Fibroblast of upper back skin (primary cell): ENCODE results near the gene RUNX1.

Experiments used
- DNase-seq: peaks from one replicate; pipeline ENCODE4 v3.0.0-alpha.2; 2013

The RUNX1 gene

DNA sequence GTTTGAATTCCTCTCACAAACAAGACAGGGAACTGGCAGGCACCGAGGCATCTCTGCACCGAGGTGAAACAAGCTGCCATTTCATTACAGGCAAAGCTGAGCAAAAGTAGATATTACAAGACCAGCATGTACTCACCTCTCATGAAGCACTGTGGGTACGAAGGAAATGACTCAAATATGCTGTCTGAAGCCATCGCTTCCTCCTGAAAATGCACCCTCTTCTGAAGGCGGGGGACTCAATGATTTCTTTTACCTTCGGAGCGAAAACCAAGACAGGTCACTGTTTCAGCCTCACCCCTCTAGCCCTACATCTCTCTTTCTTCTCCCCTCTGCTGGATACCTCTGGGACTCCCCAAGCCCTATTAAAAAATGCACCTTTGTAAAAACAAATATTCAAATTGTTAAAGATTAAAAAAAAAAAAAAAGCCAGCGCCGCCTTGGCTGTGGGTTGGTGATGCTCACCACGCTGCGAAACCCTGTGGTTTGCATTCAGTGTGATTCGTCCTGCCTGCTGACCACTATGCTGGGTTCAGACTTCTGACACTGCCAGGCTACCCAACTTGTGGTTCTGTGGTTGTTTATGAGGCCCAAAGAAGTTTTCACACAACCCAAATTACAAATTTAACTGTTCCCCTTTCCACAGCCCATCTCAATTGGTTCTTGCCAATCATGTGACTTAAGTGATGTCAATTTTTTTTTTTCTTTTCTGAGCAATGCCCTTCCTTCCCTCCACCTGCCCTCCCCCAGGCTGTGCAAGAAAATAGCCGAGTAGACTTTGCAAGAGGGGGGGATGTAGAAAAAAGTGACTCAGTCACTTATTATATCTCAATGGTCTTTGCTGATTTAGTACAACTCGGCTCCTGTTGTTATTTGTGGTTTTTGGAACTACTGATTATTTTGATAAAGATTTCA, at the start of gene RUNX1:
TSS of gene RUNX1 (minus strand) at position 597 of the 912 bp plus-strand sequence.
- peak; percentile 78 for DNase-seq

DNA sequence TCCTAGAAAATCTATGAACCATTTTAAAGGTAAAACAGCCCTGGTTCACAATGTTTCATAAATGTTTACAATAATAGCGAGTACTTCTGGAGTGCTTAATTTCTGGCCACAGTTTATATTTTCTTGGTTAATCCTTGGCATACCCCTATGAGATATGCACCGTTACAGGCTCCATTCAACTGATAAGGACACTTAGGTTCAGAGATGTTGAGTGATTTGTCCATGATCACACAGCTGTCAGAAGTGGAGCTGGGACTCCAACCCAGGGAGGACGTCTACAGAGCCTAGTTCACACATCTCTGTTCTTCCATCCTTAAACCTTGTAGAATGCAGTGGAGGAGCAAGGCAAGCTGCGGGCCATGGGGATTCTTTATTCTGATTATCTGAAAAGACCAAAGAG, 48.4 kb upstream of the RUNX1 start:
- no peak for DNase-seq

DNA sequence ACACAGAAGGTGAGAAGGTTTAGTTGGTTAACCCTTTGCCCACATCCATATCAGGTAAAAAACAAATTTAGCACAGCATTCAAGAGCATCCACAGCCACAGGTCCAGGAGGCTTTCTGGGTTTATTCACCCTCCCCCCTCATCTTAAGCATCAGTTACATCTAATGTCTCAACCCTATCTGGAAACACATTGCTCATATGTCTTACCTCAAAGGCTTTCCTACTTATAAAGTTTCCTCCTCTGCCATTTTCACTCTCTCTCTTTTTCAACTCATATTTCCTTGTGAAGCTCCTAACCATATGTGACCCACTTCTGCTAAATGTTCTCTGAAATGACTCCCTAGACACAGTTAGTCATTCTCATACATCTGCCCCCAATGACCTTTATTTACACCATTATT, 47.9 kb upstream of the RUNX1 start:
- DNase-seq: peak; percentile 14

DNA sequence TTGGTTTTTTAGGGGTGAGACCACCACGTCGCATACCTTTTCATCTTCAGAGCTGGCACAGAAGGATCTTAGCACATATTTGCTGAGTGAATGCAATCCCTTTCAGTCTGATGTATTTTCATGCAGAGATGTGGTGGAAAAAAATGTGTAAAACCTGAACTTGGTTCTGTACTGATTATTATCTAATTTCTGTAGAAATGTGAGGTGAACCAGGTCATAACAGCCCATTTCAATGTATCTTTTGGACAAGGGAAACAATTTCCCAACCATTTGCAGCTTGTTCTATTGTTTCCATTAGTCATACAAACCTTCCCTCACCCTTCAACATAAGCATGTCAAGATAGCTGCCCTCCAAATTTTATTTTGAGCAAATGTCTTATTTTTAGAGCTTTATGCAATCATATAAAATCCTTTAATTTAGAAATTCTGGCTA, 46.8 kb upstream of the RUNX1 start:
- peak; percentile 68 for DNase-seq

DNA sequence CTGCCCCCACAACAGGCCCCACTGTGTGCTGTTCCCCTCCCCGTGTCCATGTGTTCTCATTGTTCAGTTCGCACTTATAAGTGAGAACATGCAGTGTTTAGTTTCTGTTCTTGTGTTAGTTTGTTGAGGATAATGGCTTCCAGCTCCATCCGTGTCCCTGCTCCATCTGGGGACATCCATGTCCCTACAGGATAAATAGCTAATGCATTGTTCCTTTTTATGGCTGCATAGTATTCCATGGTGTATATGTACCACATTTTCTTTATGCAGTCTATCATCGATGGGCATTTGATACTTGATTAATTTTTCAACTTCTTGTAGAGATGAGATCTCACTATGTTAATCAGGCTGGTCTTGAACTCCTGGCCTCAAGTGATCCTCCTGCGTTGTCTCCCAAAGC, 44.4 kb upstream of the RUNX1 start:
- DNase-seq: no peak

DNA sequence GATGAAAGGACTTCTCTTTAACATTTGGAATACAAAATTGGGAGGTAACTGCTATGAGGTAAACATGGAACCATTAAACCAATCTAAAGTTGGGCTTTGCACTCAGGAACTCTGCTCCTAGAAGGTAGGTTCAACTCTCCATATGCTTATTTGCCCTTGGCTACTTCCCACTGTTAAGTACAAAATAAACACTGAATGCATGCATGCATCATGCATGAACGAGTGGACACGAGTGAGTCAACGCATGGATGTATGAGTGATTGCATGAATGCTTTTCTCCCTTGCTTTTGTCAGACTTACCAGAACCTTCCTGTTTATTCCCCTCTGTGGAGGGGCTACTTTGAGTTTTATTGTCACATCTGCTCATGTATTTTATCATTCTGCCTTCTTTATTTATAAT, 42.4 kb upstream of the RUNX1 start:
- DNase-seq: no peak

DNA sequence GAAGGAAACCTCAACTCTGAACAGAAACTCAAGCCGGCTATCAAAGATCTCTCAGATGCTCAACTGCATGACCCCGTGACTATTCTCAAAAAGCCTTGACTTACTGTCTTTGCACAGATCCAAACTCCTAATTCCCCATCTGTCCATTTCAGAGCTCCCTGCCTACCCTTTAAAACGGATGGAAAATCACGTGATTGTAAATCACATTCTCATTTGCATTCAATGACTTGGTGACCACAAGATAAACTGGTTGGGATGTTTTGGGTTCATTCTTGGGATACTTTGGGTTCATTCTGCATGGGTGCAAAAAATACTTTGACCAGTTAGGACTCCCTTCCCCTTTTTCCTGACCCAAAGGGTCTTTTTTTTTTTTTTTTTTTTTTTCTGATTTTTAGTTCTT, 41.3 kb upstream of the RUNX1 start:
- no peak for DNase-seq

DNA sequence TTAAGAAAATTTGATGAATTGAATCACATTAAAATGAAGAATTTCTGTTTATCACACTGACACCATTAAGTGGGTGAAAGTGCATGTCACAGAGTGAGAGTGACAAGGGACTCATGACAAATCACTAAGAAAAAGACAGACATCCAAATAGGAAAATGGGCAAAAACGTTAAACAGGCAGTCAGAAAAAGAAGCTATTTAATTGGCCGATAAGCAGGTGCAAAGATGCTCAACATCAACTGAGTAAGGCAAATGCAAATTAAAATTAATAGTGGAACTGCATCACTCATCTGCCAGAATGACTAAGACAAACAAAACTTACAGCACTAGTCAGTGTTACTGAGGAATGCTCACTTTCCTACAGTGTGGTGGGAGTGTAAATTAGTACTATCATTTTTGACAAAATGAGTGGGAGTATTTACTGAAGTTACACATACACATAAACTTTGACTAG, 39.2 kb upstream of the RUNX1 start:
- DNase-seq: peak; percentile 17

DNA sequence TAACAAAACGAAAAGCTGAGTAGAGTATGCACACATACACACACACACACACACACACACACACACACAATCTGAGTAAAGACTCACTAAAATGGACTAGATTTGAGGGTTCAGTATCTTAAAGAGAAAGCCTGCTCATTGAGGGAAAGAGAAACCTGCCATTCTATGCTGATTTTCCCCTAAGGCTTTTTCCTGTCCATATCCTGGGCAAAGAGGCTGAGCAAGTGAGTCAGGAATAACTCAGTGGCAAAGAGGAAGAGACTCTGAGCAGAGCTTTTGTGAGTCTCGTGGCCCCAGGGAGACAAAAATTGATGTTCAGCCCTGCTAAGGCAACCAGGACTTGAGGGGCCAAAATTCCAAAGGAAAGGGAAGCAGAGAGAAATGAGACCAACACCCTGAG, 37.3 kb upstream of the RUNX1 start:
- DNase-seq: peak; percentile 46

DNA sequence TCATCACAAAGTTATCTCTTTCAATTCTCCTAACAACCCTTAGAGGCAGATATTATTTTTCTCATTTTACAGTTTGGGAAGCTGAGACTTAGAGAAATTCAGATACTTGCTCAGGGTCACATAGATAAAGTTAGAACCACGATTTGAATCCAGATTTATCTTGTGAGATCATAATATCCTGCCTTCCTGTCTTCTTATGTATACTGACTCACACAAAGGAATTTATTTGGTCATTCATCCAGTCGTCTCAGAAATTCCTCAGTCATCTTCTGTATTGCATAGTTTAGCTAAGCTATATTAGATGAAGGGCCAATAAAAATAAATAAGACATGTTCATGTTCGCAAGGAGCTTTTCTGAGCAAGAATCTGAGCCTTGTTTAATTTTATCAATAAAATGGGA, 35.8 kb upstream of the RUNX1 start:
- peak; percentile 96 for DNase-seq

DNA sequence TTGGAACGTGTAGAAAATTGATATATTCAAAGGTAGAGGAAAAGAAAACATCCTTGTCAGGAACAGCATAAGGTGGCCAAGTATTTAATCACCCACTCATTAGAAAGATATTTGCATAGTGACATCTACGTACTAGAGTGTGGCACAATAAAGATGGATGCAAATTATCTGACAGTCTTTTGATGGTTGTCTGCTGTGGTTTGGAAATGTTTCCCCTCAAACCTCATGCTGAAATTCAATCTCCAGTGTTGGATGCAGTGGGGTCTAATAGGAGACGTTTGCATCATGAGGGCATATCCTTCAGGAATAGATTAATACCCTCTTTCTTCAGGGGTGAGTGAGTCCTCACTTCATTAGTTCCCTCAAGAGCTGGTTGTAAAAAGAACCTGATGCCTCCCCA, 34.1 kb upstream of the RUNX1 start:
- DNase-seq: peak; percentile 20

DNA sequence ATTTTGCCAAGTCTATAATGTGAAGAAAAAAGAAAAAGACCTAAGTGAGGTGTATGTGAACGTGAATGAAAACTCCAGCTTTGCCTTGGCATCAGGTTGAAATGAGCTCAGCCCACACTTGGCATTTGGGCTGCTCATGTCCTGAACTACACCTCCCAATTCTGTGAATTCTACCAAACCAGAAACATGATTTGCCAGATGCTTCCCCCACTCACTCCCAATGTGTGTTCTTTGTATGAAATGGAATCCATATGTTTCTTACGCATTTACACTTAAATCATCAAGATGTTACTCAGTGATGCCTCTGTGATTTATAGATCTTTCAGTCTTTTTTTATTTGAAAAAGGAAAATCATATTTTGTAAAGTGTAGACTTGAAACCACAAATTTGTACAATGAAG, 32.8 kb upstream of the RUNX1 start:
- peak; percentile 86 for DNase-seq

DNA sequence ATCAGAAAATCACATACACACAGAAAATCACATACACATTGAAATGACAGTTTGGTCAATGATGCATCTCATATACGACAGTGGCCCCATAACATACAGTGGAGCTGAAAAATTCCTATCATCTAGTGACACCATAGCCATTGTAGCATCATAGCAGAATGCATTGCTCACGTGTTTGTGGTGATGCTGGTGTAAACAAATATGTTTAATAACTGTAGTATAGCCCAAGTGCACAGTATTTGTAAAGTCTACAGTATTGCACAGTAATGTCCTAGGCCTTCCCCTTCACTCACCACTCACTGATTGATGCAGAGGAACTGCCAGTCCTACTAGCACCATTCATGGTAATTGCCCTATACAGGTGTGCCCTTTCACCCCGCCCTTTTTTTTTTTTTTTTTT, 30.1 kb upstream of the RUNX1 start:
- DNase-seq: no peak

DNA sequence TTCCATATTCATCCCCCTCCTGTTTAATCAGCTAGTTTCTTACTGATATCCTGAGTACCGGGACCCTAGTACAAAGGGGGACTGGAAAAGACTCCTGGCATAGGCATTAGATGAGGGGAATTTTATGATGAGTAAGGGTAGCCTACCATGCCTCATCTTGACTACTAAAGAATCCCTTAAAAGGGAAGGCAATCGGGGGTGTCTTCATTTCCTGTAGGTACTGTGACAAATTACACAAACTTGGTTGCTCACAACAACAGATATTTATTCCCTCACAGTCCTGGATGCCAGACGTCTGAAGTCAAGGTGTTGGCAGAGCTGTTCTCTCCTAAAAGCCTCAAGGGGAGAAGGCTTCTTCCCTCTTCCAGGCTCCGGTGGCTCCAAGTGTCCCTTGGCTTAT, 28.9 kb upstream of the RUNX1 start:
- DNase-seq: no peak

DNA sequence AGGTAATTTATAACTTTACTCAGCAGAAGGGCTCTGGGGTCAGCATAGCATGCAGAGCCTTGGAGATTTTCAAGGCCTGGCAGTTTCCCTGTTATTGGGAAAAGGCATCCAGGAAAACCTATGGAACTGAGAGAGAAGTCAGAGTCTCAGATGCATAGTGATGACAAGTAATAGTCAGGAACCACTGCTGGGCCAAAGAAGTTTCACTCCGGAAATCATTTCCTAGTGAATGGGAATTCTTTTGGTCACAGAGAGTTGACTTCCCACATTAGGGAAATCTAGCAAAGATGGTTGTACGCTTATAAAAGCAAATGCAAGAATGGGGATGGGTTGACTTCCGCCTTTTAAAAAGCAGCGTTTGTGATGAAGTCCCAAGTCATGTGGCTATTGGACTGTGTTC, 28.4 kb upstream of the RUNX1 start:
- DNase-seq: peak; percentile 46

DNA sequence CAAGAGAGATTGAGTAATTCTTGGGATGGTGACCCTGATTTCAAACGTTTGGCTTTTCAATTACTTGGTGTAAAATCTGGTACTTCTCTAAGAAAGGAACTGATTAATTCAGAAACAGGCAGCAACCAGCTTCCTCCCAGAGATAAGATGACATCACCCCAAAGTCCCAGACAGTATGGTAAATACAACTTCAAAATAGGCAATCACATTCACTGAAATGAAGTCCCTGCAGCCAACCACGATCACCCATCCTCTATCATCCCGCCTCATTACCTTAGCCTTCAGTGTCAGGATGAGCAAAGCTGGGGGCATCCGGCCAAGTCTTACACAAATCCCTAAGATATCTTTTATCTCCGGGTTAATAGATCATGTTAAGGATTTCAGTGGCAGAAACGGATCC, 26.4 kb upstream of the RUNX1 start:
- peak; percentile 65 for DNase-seq

DNA sequence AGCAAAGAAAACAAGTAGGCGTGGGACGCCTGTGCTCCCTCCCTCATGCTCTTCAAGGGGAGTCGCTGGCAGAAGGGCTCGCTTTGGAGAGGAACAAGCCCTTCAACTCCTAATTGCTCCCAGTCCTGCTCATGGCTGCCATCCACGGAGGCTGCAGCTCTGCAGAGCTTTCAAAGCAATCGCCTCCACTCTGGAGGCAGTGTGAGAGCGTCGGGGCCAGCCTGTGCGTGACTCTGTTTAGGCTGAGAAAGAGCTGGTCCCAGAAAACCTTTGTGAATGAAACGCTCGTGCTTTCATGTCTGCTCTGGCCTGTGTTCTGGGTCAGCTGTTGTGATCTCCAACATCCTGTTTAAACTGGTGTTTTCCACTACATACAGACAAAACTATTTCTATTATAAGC, 23.9 kb upstream of the RUNX1 start:
- DNase-seq: peak; percentile 48

DNA sequence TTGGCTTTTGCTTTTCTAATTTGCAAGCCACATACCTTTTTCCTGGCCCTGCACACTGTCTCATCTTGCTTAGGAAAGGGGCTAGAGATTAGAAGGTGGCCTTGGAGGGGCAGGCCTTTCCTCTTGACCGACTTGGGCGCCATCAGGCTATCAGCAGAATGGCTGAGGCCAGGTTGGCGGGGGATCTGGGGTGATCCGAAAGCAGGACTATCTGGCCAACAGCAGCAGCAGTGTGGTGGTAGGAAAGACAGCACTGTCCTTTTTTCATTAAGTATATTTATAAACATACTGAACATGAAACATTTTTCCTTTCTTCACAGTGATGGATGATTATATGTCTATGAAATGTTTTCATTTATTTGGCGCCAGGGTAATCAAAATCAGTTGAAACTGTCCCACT, 23.5 kb upstream of the RUNX1 start:
- no peak for DNase-seq

DNA sequence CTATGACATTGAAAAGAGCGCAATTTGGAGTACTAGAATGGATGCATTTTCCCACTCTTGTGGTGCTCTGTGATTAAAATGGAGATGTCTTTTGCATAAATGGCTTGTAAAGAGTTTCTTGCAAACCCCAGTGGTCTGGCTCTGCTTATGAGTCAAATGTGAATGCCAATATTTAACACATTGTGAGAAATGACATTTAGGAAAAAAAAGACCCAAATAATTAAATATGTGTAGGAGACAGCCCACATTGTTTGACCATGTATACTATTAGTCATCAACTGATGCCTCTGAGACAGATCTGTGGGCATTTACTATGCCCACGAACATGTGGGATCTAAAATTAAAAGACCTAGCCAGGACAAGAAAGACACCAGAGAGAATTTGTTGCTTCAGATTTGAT, 22.2 kb upstream of the RUNX1 start:
- DNase-seq: no peak

DNA sequence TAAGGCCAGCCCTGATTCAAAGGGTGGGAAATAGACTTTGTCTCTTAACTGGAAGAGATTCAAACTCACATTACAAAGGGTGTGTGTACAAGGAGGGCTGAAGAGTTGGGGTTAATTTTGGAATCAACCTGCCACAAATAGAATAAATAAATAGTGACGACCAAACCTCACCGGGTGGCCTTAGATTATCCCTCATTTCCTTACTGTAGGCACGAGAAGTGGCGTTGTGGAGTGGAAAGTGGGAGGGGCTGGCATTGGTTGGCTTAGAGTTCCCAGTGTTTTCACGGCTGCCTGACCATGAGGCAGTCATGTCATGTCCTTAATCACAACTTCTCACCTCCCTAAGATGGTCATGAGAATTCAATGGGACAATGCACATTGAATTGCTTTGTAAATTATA, 21.3 kb upstream of the RUNX1 start:
- DNase-seq: no peak

DNA sequence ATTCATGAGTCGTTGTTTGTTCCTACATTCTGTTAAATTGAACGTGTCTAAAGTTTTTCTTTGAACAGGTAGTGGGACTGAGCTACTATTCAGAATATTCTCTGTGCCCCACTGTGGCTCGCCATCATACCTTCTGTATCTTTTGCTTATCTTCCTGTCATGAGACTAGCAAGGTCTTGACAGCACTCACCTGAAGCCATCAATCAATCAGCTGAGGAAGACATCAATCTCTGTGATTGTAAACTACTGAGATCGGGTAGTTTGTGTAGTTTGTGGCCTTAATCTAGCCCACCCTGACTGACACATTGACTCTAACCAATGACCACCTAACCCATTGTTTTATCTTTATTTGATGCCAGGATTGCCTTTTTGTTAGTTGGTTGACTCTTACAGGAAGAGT, 17.7 kb upstream of the RUNX1 start:
- DNase-seq: no peak

DNA sequence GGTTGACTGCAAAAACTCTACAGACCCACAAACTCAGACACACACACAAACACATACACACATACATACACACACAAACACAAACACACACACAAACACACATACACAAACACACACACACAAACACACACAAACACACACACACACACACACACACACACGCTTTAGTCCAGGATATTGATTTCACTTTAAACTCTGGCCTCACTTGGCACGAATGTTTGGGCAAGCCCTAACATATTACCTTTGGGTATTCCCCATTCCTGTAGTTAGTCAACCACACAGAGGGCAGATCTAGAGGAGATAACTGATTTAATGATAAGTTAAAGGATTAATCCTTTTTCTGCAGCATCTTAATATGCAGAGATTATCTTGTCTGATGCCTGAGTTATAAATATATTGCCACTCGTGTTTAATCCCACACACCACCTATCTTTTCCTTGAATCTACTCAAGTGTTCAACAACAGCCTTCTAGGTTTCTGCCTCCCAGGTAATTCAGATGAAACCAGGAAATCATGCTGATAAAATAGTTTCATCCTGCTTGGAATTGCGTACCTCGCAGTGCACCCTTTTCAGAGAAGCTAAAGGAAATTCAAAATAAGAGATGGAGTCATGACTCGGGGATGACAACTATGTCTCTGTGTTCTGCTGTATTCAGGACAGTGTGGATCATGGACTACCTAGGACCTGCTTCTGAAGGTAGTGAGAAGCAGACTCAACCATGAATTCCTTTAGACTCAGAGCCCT, 14.5 kb upstream of the RUNX1 start:
- DNase-seq: no peak

DNA sequence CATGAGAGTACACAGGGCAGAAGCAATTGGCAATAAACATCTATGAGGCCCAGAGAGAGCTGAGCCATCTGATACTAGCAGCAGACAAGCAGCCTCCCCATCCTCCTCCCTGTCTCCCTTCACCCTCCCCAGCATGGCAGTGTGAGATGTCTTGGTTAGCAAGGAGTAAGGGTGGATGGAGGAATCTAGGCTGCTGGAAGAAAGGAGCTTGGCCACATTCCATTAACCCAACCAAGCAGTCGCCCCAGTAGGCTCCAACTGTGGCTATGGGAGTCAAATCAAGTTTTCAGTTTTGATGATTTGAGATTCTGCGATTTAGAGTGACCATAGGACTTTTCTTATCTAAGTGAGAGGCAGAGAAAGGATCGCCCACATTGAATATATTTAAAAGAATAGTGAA, 12.9 kb upstream of the RUNX1 start:
- DNase-seq: no peak

DNA sequence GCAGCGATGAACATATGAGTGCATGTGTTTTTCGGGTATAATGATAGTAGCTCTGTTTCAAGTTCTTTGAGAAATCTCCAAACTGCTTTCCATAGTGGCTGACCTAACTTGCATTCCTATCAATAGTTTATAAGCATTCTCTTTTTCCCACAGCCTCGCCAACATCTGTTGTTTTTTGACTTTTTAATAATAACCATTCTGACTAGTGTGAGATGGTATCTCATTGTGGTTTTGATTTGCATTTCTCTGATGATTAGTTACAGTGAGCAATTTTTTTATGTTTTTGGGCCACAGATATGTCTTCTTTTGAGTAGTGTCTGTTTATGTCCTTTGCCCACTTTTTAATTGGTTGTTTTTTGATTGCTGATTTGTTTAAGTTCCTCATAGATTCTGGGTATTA, 10.6 kb upstream of the RUNX1 start:
- DNase-seq: peak; percentile 65
